AG04449 (cell line): ENCODE measurements around the gene CPXM2.

Experiments
- CTCF ChIA-PET: fragments of 350-600 bp; formaldehyde crosslinking; extraction: SDS; loops from one replicate; lab custom pipeline; 2021; ENCODE audit warnings: antibody characterized with exemption; lab: Yijun Ruan, JAX
- POLR2A ChIA-PET: fragments of 400-600, 350-600 bp; formaldehyde crosslinking; extraction: SDS; loops from one replicate; lab custom pipeline; 2020; ENCODE audit warnings: antibody characterized with exemption, inconsistent platforms; lab: Yijun Ruan, JAX
- DNase-seq: peaks from one replicate; pipeline ENCODE4 v3.0.0-alpha.2; 2010; ENCODE audit warnings: low read depth, low spot score
- H3K4me3 ChIP-seq: 2 replicates; pipeline ENCODE4 v1.5.1; 2011; ENCODE audit warnings: low read depth, mild to moderate bottlenecking, control low read depth, low read length
- CTCF ChIP-seq: IDR thresholded peaks from one replicate; pipeline ENCODE4 v1.5.1; 2011; ENCODE audit warnings: mild to moderate bottlenecking, moderate library complexity, low read length, control low read depth, inconsistent platforms; ENCODE audit not compliant: insufficient read depth; ENCODE audit errors: missing control alignments

The CPXM2 gene

GRCh38 chr10:123836418-123837145 lies 55.0 kb downstream of the CPXM2 start:
- TF ChIP-seq CTCF: no peak

GRCh38 chr10:123835575-123835974 lies 56.0 kb downstream of the CPXM2 start:
- H3K4me3 ChIP-seq: no peak overlapping the region
- DNase-seq: no peak
- TF ChIP-seq CTCF: no peak
- ChIA-PET CTCF (no interaction called here), POLR2A (no interaction called here)

More at GRCh38 chr10:123836418-123837145, 55.0 kb downstream of the CPXM2 start:
- CTCF ChIA-PET: no interaction called here
- no peak overlapping the region for H3K4me3 ChIP-seq
- no peak for DNase-seq
- POLR2A ChIA-PET: no interaction called here

- H3K4me3 ChIP-seq: no peak overlapping the region
- DNase-seq: no peak
- ChIA-PET CTCF (no interaction called here), POLR2A (no interaction called here)
- TF ChIP-seq CTCF: no peak
Measured at GRCh38 chr10:123833170-123833850, 58.3 kb downstream of the CPXM2 start.

- ChIA-PET POLR2A (no interaction called here), CTCF (no interaction called here)
- no peak for DNase-seq
- TF ChIP-seq CTCF: no peak
- H3K4me3 ChIP-seq: no peak overlapping the region
Measured at GRCh38 chr10:123831259-123831658, 60.3 kb downstream of the CPXM2 start.

GRCh38 chr10:123821136-123821535 lies 70.5 kb downstream of the CPXM2 start:
- TF ChIP-seq CTCF: no peak
- ChIA-PET CTCF (no interaction called here), POLR2A (no interaction called here)
- no peak overlapping the region for H3K4me3 ChIP-seq
- no peak for DNase-seq

GRCh38 chr10:123809632-123810031 lies 82.0 kb downstream of the CPXM2 start:
- DNase-seq: no peak
- no peak for TF ChIP-seq CTCF
- no peak overlapping the region for H3K4me3 ChIP-seq
- CTCF ChIA-PET: no interaction called here
- POLR2A ChIA-PET: no interaction called here
